Natural killer cell (primary cell): ENCODE results near the gene NAALADL2. TPM values are rescaled to one million over a fixed set of nuclear protein-coding genes. Genes with fewer than 3 reads are reported as not detected.

Experiments
- ATAC-seq, 3 donors: fragments of 150-1000 bp in 2 of 3; fragments of 200-7000 bp in 1 of 3; cut with Tn5 transposase; 1 replicate in 1 of 3; 2 replicates in 2 of 3; pipeline ENCODE4 v1.10.0; 2021; ENCODE audit warnings: mild to moderate bottlenecking in 2 of 3, moderate library complexity in 2 of 3
- DNase-seq, 2 donors: peaks; one replicate each; pipeline versions ENCODE4 v3.0.0 to v3.0.0-alpha.2; 2013 to 2021; ENCODE audit warnings: mixed read lengths in 1 of 2
- H3K27ac ChIP-seq: one replicate; pipeline ENCODE4 v1.5.1; 2013; ENCODE audit warnings: mild to moderate bottlenecking, low read length
- H3K27me3 ChIP-seq: one replicate; pipeline ENCODE4 v1.6.1; 2013; ENCODE audit warnings: low read length; ENCODE audit not compliant: control insufficient read depth, insufficient read depth
- H3K36me3 ChIP-seq: one replicate; pipeline ENCODE4 v1.6.1; 2013; ENCODE audit warnings: low read length; ENCODE audit not compliant: control insufficient read depth, insufficient read depth
- H3K4me1 ChIP-seq: one replicate; pipeline ENCODE4 v1.6.1; 2013; ENCODE audit warnings: low read length; ENCODE audit not compliant: control insufficient read depth, insufficient read depth
- H3K4me3 ChIP-seq: one replicate; pipeline ENCODE4 v1.5.1; 2013; ENCODE audit warnings: low read length
- H3K9me3 ChIP-seq: one replicate; pipeline ENCODE4 v1.6.1; 2013; ENCODE audit warnings: low read length; ENCODE audit not compliant: control insufficient read depth, insufficient read depth
- H3K27ac Mint-ChIP-seq, 2 donors: one replicate each; pipeline ENCODE4 v1.8.0; 2022; ENCODE audit warnings: mild to moderate bottlenecking in 2 of 2, mixed read lengths in 2 of 2, moderate library complexity in 1 of 2
- H3K27me3 Mint-ChIP-seq, 2 donors: one replicate each; pipeline ENCODE4 v1.8.0; 2022; ENCODE audit warnings: low read depth in 2 of 2, mixed read lengths in 2 of 2
- H3K36me3 Mint-ChIP-seq: one replicate; pipeline ENCODE4 v1.8.0; 2022; ENCODE audit warnings: mixed read lengths
- H3K4me1 Mint-ChIP-seq, 2 donors: one replicate each; pipeline ENCODE4 v1.8.0; 2022; ENCODE audit warnings: mixed read lengths in 2 of 2
- H3K4me3 Mint-ChIP-seq: one replicate; pipeline ENCODE4 v1.8.0; 2022; ENCODE audit warnings: mild to moderate bottlenecking, moderate library complexity, mixed read lengths
- H3K9me3 Mint-ChIP-seq, 2 donors: one replicate each; pipeline ENCODE4 v1.8.0; 2022; ENCODE audit warnings: mixed read lengths in 2 of 2
- WGBS: methylation state at CpG from one replicate; pipeline ENCODE4 v1.1.7; 2013; ENCODE audit warnings: missing lambda C conversion rate; ENCODE audit not compliant: insufficient coverage; 5-methylcytosine and 5-hydroxymethylcytosine counted together
- intact Hi-C: fragments of 100-400 bp; cut with micrococcal nuclease; formaldehyde crosslinking; loops from one replicate; pipeline ENCODE4 v1.14.2; 2022
- total RNA-seq, 4 donors: library from RNA; stranded (reverse); fragments of 120-200 nt in 1 of 4; gene quantifications; one replicate each; pipeline versions ENCODE4 v1.2.3 to v1.2.4, GENCODE V29; 2013 to 2022
- TF ChIP-seq, protein P1 (sequence below): fragments of 200-600 bp; IDR thresholded peaks from one replicate; pipeline ENCODE4 v1.8.0; 2022; ENCODE audit warnings: antibody characterized with exemption

NAALADL2 gene
- total RNA-seq, 3 donors from 2014 or later (not counting 1 experiment from before 2014, with no cell fraction given): not detected

DNA sequence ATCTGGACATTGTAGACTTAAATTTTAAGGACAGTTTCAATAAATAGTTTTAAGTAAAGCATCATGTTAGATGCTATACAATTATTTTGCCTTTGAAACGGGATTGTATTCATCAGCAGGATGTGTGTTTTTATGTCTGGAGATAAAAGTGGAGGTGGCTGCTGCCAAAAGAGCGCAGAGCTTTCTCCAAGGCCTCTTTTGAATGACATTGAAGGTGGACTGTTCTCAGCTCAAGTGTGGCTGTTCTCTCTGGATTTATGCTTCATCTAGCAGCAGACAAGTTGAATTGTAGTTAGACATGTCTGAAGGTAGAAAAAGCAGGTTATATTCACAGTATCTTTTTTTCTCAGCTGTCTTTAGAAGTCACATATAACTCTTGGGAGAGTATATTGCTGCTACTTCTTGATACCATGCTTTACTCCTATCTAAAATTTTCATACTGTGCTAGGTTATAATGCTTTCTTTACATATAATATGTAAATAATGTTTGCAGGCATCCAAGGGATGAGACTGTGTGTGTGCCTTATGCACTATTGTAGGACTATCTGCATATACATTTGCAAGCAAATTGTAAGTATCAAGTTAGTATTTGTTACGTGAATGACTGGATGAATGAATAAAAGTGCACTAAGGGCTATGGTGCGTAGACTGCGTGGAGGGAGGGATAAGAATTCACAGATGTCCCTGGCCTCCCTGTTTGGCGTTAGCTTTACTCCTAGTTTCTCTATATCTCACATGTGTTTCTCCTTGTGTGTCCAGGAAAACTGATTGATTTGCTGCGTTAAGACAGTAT, 340.1 kb downstream of the NAALADL2 start:
- H3K27ac Mint-ChIP-seq: no peak overlapping the region
- peaks cover 10% of the 10 kb centered on the region for H3K36me3 Mint-ChIP-seq
- no peak overlapping the region for H3K27ac ChIP-seq
- H3K4me3 Mint-ChIP-seq: no peak overlapping the region
- no peak for DNase-seq
- H3K36me3 ChIP-seq: no peaks in the 10 kb centered on the region
- TF ChIP-seq, protein P1, sequence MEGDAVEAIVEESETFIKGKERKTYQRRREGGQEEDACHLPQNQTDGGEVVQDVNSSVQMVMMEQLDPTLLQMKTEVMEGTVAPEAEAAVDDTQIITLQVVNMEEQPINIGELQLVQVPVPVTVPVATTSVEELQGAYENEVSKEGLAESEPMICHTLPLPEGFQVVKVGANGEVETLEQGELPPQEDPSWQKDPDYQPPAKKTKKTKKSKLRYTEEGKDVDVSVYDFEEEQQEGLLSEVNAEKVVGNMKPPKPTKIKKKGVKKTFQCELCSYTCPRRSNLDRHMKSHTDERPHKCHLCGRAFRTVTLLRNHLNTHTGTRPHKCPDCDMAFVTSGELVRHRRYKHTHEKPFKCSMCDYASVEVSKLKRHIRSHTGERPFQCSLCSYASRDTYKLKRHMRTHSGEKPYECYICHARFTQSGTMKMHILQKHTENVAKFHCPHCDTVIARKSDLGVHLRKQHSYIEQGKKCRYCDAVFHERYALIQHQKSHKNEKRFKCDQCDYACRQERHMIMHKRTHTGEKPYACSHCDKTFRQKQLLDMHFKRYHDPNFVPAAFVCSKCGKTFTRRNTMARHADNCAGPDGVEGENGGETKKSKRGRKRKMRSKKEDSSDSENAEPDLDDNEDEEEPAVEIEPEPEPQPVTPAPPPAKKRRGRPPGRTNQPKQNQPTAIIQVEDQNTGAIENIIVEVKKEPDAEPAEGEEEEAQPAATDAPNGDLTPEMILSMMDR: no peak
- H3K4me3 ChIP-seq: no peak overlapping the region
- peaks cover 7% of the 10 kb centered on the region for H3K9me3 ChIP-seq
- no peaks in the 10 kb centered on the region for H3K27me3 ChIP-seq
- intact Hi-C loops: no loop called here
- 78% methylated on average over 5 of the region's 7 CpGs for WGBS
- ATAC-seq: no peak
- H3K27me3 Mint-ChIP-seq: no peaks in the 10 kb centered on the region
- H3K4me1 Mint-ChIP-seq: no peaks in the 10 kb centered on the region
- no peaks in the 10 kb centered on the region for H3K4me1 ChIP-seq
- peaks cover 17 to 34% of the 10 kb centered on the region in 2 donors for H3K9me3 Mint-ChIP-seq

DNA sequence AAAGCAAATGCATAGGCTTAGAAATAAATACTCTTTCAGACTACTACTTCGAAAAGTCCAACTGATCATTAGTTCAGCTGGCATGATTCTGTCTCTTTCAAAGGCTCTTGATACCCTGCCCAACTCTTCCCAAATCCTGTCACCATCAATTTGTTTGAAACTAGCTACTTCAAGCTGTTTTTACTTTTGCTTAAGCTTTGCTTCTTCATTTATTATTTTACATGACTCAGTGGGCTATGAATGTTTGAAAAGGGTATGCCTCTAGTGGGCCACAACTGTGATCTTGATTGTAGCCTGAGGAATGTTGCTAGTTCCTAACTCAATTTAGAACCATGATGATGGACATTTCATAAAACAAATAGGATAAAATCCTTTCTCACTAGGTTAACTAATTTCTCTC, 340.8 kb downstream of the NAALADL2 start:
- Mint-ChIP-seq H3K27me3 (no peaks in the 10 kb centered on the region), H3K4me3 (no peak overlapping the region), H3K36me3 (peaks cover 13% of the 10 kb centered on the region), H3K4me1 (no peaks in the 10 kb centered on the region), H3K9me3 (peaks cover 20 to 34% of the 10 kb centered on the region in 2 donors), H3K27ac (no peak overlapping the region)
- ATAC-seq: no peak
- Histone ChIP-seq H3K4me1 (no peaks in the 10 kb centered on the region), H3K4me3 (no peak overlapping the region), H3K27me3 (no peaks in the 10 kb centered on the region), H3K9me3 (peaks cover 7% of the 10 kb centered on the region), H3K27ac (no peak overlapping the region), H3K36me3 (no peaks in the 10 kb centered on the region)
- WGBS: 70% methylated on average over 1 of the region's 1 CpG
- TF ChIP-seq, protein P1: no peak
- intact Hi-C loops: no loop called here
- no peak for DNase-seq

DNA sequence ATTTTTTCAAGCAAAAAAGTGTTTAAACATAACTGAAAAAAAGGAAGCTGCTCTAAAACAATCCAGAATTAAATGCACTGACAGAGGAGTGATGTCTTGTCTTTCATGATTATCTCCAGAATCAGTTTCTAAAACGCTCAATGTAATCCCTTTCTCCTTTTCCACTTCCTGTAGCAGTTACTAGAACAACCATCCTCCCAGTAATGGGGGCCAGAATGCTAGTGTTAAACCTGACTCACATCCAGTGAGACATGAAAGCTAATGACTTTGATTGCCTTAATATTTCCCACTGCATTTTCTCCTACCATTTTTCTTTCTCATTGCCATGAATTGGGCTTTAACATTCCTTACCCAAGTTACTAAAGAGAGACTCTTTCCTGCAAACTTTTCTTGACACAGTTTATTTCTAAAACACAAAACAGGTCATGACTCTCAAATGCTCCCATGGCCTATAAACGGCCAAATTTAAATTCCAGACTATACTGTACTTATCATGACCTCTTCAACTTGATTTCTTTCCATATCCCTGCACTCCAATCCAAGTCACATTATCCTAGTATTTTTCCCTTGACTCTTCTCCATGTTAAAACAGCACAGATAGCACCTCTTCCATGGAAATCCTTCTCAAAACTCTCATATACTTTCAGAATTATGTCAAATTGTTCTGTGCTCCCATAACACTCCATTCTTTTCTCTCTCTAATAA, 341.4 kb downstream of the NAALADL2 start:
- Mint-ChIP-seq H3K27me3 (no peaks in the 10 kb centered on the region), H3K27ac (no peak overlapping the region), H3K9me3 (peaks cover 22 to 35% of the 10 kb centered on the region in 2 donors), H3K4me1 (no peaks in the 10 kb centered on the region), H3K4me3 (no peak overlapping the region), H3K36me3 (peaks cover 13% of the 10 kb centered on the region)
- peaks cover 7% of the 10 kb centered on the region for H3K9me3 ChIP-seq
- ATAC-seq (no peak), DNase-seq (no peak)
- no peaks in the 10 kb centered on the region for H3K36me3 ChIP-seq
- no peak overlapping the region for H3K4me3 ChIP-seq
- TF ChIP-seq, protein P1: no peak
- intact Hi-C loops: no loop called here
- no peak overlapping the region for H3K27ac ChIP-seq
- H3K27me3 ChIP-seq: no peaks in the 10 kb centered on the region
- H3K4me1 ChIP-seq: no peaks in the 10 kb centered on the region
- 57% methylated on average over 2 of the region's 2 CpGs for WGBS
